Epithelial cell of proximal tubule (primary cell): ENCODE results near the gene POLR1A. TPM values are rescaled to one million over a fixed set of nuclear protein-coding genes. Genes with fewer than 3 reads are reported as not detected.
A peak's percentile ranks its signal among the peaks of the same experiment; 100 is the strongest.

Source experiments
- DNase-seq: peaks from one replicate; pipeline ENCODE4 v3.0.0-alpha.2; 2011; ENCODE audit warnings: low read depth
- H3K4me3 ChIP-seq: 2 replicates; pipeline ENCODE4 v1.5.1; 2011; ENCODE audit warnings: low read depth, mild to moderate bottlenecking, low read length
- total RNA-seq: library from RNA; depleted of rRNA; stranded (reverse); fragments of >200 nt; gene quantifications from 2 replicates; pipeline ENCODE4 v1.2.3, GENCODE V29; 2015
- TF ChIP-seq, protein P1 (sequence below): conservative IDR thresholded peaks from 2 replicates; pipeline ENCODE4 v1.5.1; 2012; ENCODE audit warnings: low read depth, mild to moderate bottlenecking, low read length

Gene POLR1A
- total RNA-seq, result 21.3 and 23.1 TPM in 2 replicates

DNA sequence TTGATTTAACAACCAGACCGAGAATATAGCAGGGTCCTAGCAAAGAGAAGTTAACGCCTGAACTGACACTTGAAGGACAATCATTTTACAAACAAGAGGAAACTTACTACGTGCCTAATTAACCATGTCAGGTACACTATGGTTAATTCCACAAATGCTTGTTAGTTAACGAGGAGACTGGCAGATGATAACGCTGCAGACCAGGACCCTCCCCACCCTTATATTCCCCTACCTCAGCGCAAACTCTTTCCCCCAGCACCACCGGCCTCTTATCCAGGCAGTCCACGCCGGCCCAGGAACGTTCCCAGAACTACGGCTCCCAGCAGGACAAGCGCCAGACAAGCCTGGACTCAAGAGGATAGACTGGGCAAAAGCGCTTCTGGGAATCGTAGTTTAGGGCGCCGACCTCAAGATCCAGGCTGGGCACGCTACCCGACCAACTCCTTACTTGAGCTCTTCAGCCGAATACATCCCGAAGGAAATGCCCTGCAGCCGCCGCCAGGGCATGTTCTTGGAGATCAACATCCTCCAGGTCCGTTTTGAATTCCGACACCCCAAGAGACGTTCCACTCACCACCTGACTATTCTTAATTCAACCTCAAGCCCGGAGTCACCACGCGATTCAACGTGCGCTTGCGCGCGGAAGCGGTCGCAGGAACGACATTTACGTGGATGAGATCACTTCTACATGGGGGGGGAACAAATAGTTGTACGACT lies at the start of gene POLR1A:
POLR1A (minus strand) TSS at position 635 of the 717 bp plus-strand sequence; CDS start at position 525, 110 bp downstream.
- peak within 1 kb of the TSS; percentile 76 for H3K4me3 ChIP-seq
- peak; percentile 91 for DNase-seq
- TF ChIP-seq, protein P1, sequence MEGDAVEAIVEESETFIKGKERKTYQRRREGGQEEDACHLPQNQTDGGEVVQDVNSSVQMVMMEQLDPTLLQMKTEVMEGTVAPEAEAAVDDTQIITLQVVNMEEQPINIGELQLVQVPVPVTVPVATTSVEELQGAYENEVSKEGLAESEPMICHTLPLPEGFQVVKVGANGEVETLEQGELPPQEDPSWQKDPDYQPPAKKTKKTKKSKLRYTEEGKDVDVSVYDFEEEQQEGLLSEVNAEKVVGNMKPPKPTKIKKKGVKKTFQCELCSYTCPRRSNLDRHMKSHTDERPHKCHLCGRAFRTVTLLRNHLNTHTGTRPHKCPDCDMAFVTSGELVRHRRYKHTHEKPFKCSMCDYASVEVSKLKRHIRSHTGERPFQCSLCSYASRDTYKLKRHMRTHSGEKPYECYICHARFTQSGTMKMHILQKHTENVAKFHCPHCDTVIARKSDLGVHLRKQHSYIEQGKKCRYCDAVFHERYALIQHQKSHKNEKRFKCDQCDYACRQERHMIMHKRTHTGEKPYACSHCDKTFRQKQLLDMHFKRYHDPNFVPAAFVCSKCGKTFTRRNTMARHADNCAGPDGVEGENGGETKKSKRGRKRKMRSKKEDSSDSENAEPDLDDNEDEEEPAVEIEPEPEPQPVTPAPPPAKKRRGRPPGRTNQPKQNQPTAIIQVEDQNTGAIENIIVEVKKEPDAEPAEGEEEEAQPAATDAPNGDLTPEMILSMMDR, result no peak

- TF ChIP-seq, protein P1, result no peak
- DNase-seq, result no peak
- no peak overlapping the region for H3K4me3 ChIP-seq
Measured at GRCh38 chr2:86150502-86150901, 44.8 kb upstream of the POLR1A start.

- TF ChIP-seq, protein P1, result no peak
- no peak overlapping the region for H3K4me3 ChIP-seq
- no peak for DNase-seq
Measured at GRCh38 chr2:86147793-86148192, 42.1 kb upstream of the POLR1A start.

GRCh38 chr2:86143926-86144685 lies 38.4 kb upstream of the POLR1A start:
- TF ChIP-seq, protein P1, result no peak
- DNase-seq, result no peak
- H3K4me3 ChIP-seq, result no peak overlapping the region

DNA sequence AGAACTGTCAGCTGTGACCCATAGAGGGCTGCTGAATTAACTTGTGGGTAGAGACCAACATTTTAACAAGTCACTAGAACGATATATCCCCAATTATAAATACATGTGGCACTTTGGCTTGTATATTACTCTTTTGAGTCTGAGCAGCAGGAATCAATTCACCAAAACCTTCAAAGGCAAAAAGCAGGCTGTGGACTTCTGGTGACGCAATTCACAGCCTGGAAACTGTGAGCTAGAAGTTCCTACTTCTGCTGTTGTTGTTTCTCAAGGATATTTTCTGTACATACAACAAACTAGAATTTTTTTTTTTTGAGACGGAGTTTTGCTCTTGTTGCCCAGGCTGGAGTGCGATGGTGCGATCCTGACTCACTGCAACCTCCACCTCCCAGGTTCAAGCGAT lies 37.6 kb upstream of the POLR1A start:
- TF ChIP-seq, protein P1, result no peak
- no peak overlapping the region for H3K4me3 ChIP-seq
- DNase-seq, result no peak

DNA sequence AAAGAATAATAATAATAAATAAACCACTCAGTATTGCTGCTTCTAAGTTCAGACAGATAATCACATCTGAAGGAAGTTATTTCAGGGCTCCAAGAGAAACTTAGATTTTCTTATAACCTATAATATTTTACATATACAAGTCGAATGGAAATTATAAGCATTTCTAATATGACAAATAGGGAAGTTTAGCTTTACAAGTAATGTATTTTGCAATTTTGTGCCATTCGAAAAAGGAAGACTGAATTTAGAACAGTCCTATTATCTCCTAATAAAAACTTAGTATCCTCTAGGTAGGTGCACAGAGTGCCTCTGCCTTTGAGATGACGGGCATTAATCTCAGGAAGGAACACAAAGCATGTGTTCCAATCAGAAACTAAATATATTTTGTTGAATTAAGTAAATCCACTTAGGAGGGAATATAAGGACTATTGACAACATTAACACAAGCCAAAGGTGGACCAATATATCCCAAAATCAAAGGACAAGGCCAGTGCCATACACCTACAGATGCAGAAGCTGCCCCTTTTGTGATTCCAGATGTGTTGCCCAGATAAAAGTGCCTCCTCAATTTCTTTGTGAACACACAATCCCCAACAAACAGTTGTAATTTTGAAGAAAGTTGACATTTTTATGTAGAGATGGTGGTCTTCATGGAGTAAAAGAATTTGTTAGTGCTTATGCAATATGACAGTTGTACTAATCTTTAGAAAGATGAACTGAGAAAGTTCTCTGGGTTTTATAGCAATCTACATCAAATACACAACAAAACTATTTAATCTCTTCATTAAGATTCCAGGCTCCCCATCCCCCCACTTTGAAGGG lies 37.0 kb upstream of the POLR1A start:
- no peak overlapping the region for H3K4me3 ChIP-seq
- TF ChIP-seq, protein P1, result no peak
- no peak for DNase-seq
